K562 (cell line): Measurements from ENCODE around the gene HOXD12. TPM values are rescaled to one million over a fixed set of nuclear protein-coding genes. Genes with fewer than 3 reads are reported as not detected.
A peak's percentile ranks its signal among the peaks of the same experiment; 100 is the strongest.

ENCODE experiments used
- CCNT2 ChIP-seq: IDR thresholded peaks from 2 replicates; pipeline ENCODE4 v1.6.1; 2011; ENCODE audit warnings: borderline replicate concordance, low read depth, mild to moderate bottlenecking, moderate library complexity, mixed read lengths, low read length; ENCODE audit not compliant: insufficient read length; ENCODE audit errors: extremely low read depth
- ETS2 ChIP-seq: IDR thresholded peaks from 2 replicates; pipeline ENCODE4 v1.6.1; 2016; ENCODE audit warnings: borderline replicate concordance, missing genetic modification characterization, mild to moderate bottlenecking, moderate library complexity, missing compliant biosample characterization; ENCODE audit not compliant: poor library complexity, severe bottlenecking
- FOXP1 ChIP-seq: sonication (generic); formaldehyde crosslinking; IDR thresholded peaks from 2 replicates; pipeline ENCODE4 v1.8.0; 2022; ENCODE audit warnings: mild to moderate bottlenecking, missing genetic modification reagents
- HNRNPLL ChIP-seq: fragments of 200-400 bp; formaldehyde crosslinking; IDR thresholded peaks from 2 replicates; pipeline ENCODE4 v1.6.1; 2017; ENCODE audit warnings: low read length, low read depth, mild to moderate bottlenecking; ENCODE audit not compliant: poor library complexity, severe bottlenecking
- JUN ChIP-seq, 2 experiments: sonication (generic) in 1 of 2; formaldehyde crosslinking in 1 of 2; IDR thresholded peaks; 2 replicates each; pipeline versions ENCODE4 v1.6.1 to v1.8.0; 2012 to 2022; ENCODE audit warnings: borderline replicate concordance in 2 of 2, mild to moderate bottlenecking in 2 of 2, improper control_type of control experiment in 1 of 2, low read depth in 1 of 2, low read length in 1 of 2, missing genetic modification reagents in 1 of 2
- NFE2L1 ChIP-seq: fragments of 450-650 bp; IDR thresholded peaks from 2 replicates; pipeline ENCODE4 v1.6.1; 2016; ENCODE audit warnings: missing genetic modification characterization, low read depth, mild to moderate bottlenecking, missing compliant biosample characterization, moderate library complexity, borderline replicate concordance
- PHF20 ChIP-seq: fragments of 450-650 bp; IDR thresholded peaks from 2 replicates; pipeline ENCODE4 v1.6.1; 2018; ENCODE audit not compliant: partially characterized antibody
- PRMT5 ChIP-seq: sonication (generic); formaldehyde crosslinking; IDR thresholded peaks from 2 replicates; pipeline ENCODE4 v1.5.0; 2020; ENCODE audit warnings: missing genetic modification reagents
- PYGO2 ChIP-seq: fragments of 450-650 bp; IDR thresholded peaks from 2 replicates; pipeline ENCODE4 v1.6.1; 2016; ENCODE audit warnings: mild to moderate bottlenecking, missing genetic modification characterization, moderate library complexity, missing compliant biosample characterization
- REST ChIP-seq, 2 experiments: fragments of 450-650 bp; formaldehyde crosslinking in 1 of 2; IDR thresholded peaks; 2 replicates each; pipeline versions ENCODE4 v1.4.0 to v1.6.1; 2014 to 2020; ENCODE audit warnings: mild to moderate bottlenecking in 2 of 2, borderline replicate concordance in 1 of 2, low read depth in 1 of 2
- SFPQ ChIP-seq: fragments of 200-400 bp; formaldehyde crosslinking; IDR thresholded peaks from 2 replicates; pipeline ENCODE4 v1.6.1; 2017; ENCODE audit warnings: mild to moderate bottlenecking, low read depth, low read length, moderate library complexity
- TEAD1 ChIP-seq, 2 experiments: fragments of 450-650 bp in 1 of 2; sonication (generic) in 1 of 2; formaldehyde crosslinking; IDR thresholded peaks; 2 replicates each; pipeline versions ENCODE4 v1.4.0 to v1.8.0; 2020 to 2022; ENCODE audit warnings: mild to moderate bottlenecking in 2 of 2, missing genetic modification reagents in 1 of 2
- TEAD4 ChIP-seq, 2 experiments: sonication (generic) in 1 of 2; formaldehyde crosslinking in 1 of 2; IDR thresholded peaks; 2 replicates each; pipeline versions ENCODE4 v1.6.1 to v1.8.0; 2012 to 2022; ENCODE audit warnings: borderline replicate concordance in 1 of 2, inconsistent platforms in 1 of 2, low read length in 1 of 2, mild to moderate bottlenecking in 1 of 2, missing genetic modification reagents in 1 of 2
- ZFX ChIP-seq: sonication (generic); formaldehyde crosslinking; IDR thresholded peaks from 2 replicates; pipeline ENCODE4 v1.8.0; 2022; ENCODE audit warnings: mild to moderate bottlenecking, missing genetic modification reagents, moderate library complexity
- ZNF165 ChIP-seq: fragments of 250-450 bp; sonication (Bioruptor Pico); IDR thresholded peaks from 2 replicates; pipeline ENCODE4 v1.4.0; 2020; ENCODE audit warnings: borderline replicate concordance
- polyA plus RNA-seq, 8 experiments: library from polyadenylated mRNA; depleted of rRNA in 4 of 8; stranded (reverse) in 5 of 8; unstranded in 3 of 8; fragments of >200 nt; fragmentation: Nextera tagmentation in 2 of 8; fragmentation: Illumina TruSeq in 1 of 8; extraction: Ambion mirVana in 2 of 8; extraction: Trizol in 1 of 8; gene quantifications; 2 replicates each; pipeline versions ENCODE4 v1.2.1 to v1.2.3, GENCODE V29; 2011 to 2014; ENCODE audit warnings: inconsistent platforms in 1 of 8, missing spikeins in 1 of 8
- total RNA-seq, 7 experiments: library from RNA; depleted of rRNA in 6 of 7; stranded (reverse); fragments of >200 nt in 6 of 7; fragmentation: Illumina TruSeq in 2 of 7; extraction: Trizol in 2 of 7; gene quantifications; 2 replicates each; pipeline versions ENCODE4 v1.2.1 to v1.2.3, GENCODE V29; 2011 to 2021; ENCODE audit warnings: low replicate concordance in 1 of 7

Gene HOXD12
- total and polyA plus RNA-seq, 9 of the 15 experiments (the other 6 are each of a cell fraction or from before 2014, with no cell fraction given), result not detected

GRCh38 chr2:176079831-176080539 lies 19.6 kb upstream of the HOXD12 start (continued):
- TF ChIP-seq REST (IDR thresholded peaks at IDR 0.05; ENCODE audit: borderline replicate concordance) (peak; percentile 88), REST (CRISPR knock-in tag; IDR thresholded peaks at IDR 0.05; ENCODE audit: low read depth) (no peak), ZFX (CRISPR knock-in tag) (peak; percentile 9; the same call in 1 of the 2 replicates), ETS2 (tag) (no peak), SFPQ (no peak), JUN (IDR thresholded peaks at IDR 0.05; ENCODE audit: borderline replicate concordance, low read depth, low read length) (0 out of 2 replicates have a peak, but pooled peaks have one; percentile 17), JUN (CRISPR knock-in tag; IDR thresholded peaks at IDR 0.05; ENCODE audit: borderline replicate concordance) (no peak), TEAD4 (IDR thresholded peaks at IDR 0.05; ENCODE audit: low read length) (no peak), TEAD4 (CRISPR knock-in tag; IDR thresholded peaks at IDR 0.05; ENCODE audit: borderline replicate concordance) (peak; percentile 31; the same call in 1 of the 2 replicates), ZNF165 (no peak), PHF20 (peak; percentile 26), TEAD1 (CRISPR knock-in tag; IDR thresholded peaks at IDR 0.05) (peak in 1 of 2 experiments; percentile 67; a peak in 2 of 4 replicates), PRMT5 (CRISPR knock-in tag) (no peak), PYGO2 (no peak), CCNT2 (peak; percentile 69), FOXP1 (CRISPR knock-in tag) (0 out of 2 replicates have a peak, but pooled peaks have one; percentile 21), HNRNPLL (peak; percentile 41), NFE2L1 (tag) (no peak)
